Panc1 (cell line): ENCODE measurements around the gene FTMT. TPM values are rescaled to one million over a fixed set of nuclear protein-coding genes. Genes with fewer than 3 reads are reported as not detected.

Source experiments
- ATAC-seq: fragments of 200-7000 bp; cut with Tn5 transposase; 2 replicates; pipeline ENCODE4 v1.9.1; 2020; ENCODE audit warnings: mild to moderate bottlenecking, moderate library complexity
- BruUV-seq: library from RNA; stranded (reverse); fragments of 400-500 nt; replicated peaks from 2 replicates; lab custom pipeline; 2021; lab: Mats Ljungman, UMichigan
- CTCF ChIA-PET: fragments of 300-600 bp; sonication (Branson Sonifier 250); formaldehyde crosslinking; loops from one replicate; lab custom pipeline; 2022; ENCODE audit warnings: antibody characterized with exemption; lab: Charles Lee
- POLR2A ChIA-PET: fragments of 300-600 bp; sonication (Branson Sonifier 250); formaldehyde crosslinking; loops from one replicate; lab custom pipeline; 2022; ENCODE audit warnings: antibody characterized with exemption; lab: Charles Lee
- DNase-seq: peaks from one replicate; pipeline ENCODE4 v3.0.0-alpha.2; 2010; ENCODE audit warnings: low read depth, low spot score
- H3K27ac ChIP-seq: 2 replicates; pipeline ENCODE4 v1.5.1; 2011; ENCODE audit warnings: mild to moderate bottlenecking, low read length, inconsistent platforms
- H3K27me3 ChIP-seq: fragments of 200-500 bp; sonication (Bioruptor generic); 2 replicates; pipeline ENCODE4 v1.6.0; 2014; ENCODE audit warnings: low read length, inconsistent platforms; ENCODE audit not compliant: control insufficient read depth, insufficient read depth
- H3K36me3 ChIP-seq: fragments of 200-500 bp; sonication (Bioruptor generic); 2 replicates; pipeline ENCODE4 v1.5.1; 2014; ENCODE audit warnings: inconsistent platforms, mild to moderate bottlenecking, low read length, moderate library complexity; ENCODE audit not compliant: control insufficient read depth, insufficient read depth
- H3K4me1 ChIP-seq: 2 replicates; pipeline ENCODE4 v1.5.1; 2011; ENCODE audit warnings: inconsistent platforms, mild to moderate bottlenecking, low read length, moderate library complexity; ENCODE audit not compliant: control insufficient read depth, insufficient read depth
- H3K4me3 ChIP-seq, 2 experiments: 2 replicates each; pipeline ENCODE4 v1.5.1; 2011 to 2012; ENCODE audit warnings: low read depth in 2 of 2, low read length in 2 of 2, mild to moderate bottlenecking in 2 of 2, inconsistent platforms in 1 of 2, moderate library complexity in 1 of 2
- H3K9me3 ChIP-seq: fragments of 200-500 bp; sonication (Bioruptor generic); 2 replicates; pipeline ENCODE4 v1.5.1; 2014; ENCODE audit warnings: low read depth, mild to moderate bottlenecking, inconsistent platforms, low read length, moderate library complexity; ENCODE audit not compliant: control insufficient read depth, insufficient read depth
- CTCF ChIP-seq: fragments of 450-650 bp; IDR thresholded peaks from 2 replicates; pipeline ENCODE4 v1.5.1; 2017; ENCODE audit warnings: mild to moderate bottlenecking
- POLR2AphosphoS5 ChIP-seq: IDR thresholded peaks from 2 replicates; pipeline ENCODE4 v1.6.1; 2012; ENCODE audit warnings: mild to moderate bottlenecking, low read depth, low read length, moderate library complexity
- SIN3A ChIP-seq: IDR thresholded peaks from 2 replicates; pipeline ENCODE4 v1.6.1; 2012; ENCODE audit warnings: low read depth, mild to moderate bottlenecking, low read length, moderate library complexity, borderline replicate concordance; ENCODE audit not compliant: insufficient read depth
- TCF7L2 ChIP-seq: IDR thresholded peaks from 2 replicates; pipeline ENCODE4 v1.6.1; 2011; ENCODE audit warnings: mild to moderate bottlenecking, low read depth, low read length, inconsistent platforms
- in situ Hi-C: cut with HindIII; loops from 2 replicates; pipeline ENCODE4 v1.10.0; 2016; ENCODE audit warnings: low sequenced_read_pairs, low pct_unique_long_range_greater_than_20kb
- intact Hi-C: fragments of 100-400 bp; cut with micrococcal nuclease; formaldehyde crosslinking; loops from one replicate; pipeline ENCODE4 v1.10.0; 2022; ENCODE audit not compliant: unreplicated experiment
- total RNA-seq: library from RNA; stranded (reverse); gene quantifications from one replicate; pipeline ENCODE4 v1.2.1, GENCODE V29; 2021; ENCODE audit not compliant: unreplicated experiment
- TF ChIP-seq, protein P1 (sequence below), 2 experiments: IDR thresholded peaks; 2 replicates each; pipeline ENCODE4 v1.6.1; 2011 to 2012; ENCODE audit warnings: low read depth in 2 of 2, control low read depth in 1 of 2, low read length in 1 of 2, mild to moderate bottlenecking in 1 of 2, moderate library complexity in 1 of 2; ENCODE audit not compliant: insufficient read depth in 1 of 2

FTMT gene
- total RNA-seq, 1 experiment from 2014 or later: not detected

- Histone ChIP-seq H3K36me3 (no peaks in the 10 kb centered on the region), H3K9me3 (no peaks in the 10 kb centered on the region), H3K27me3 (no peaks in the 10 kb centered on the region), H3K27ac (no peak overlapping the region), H3K4me3 (no peak overlapping the region), H3K4me1 (no peaks in the 10 kb centered on the region)
- no peak for TF ChIP-seq CTCF
- no peak for TF ChIP-seq SIN3A
- TF ChIP-seq, protein P1, sequence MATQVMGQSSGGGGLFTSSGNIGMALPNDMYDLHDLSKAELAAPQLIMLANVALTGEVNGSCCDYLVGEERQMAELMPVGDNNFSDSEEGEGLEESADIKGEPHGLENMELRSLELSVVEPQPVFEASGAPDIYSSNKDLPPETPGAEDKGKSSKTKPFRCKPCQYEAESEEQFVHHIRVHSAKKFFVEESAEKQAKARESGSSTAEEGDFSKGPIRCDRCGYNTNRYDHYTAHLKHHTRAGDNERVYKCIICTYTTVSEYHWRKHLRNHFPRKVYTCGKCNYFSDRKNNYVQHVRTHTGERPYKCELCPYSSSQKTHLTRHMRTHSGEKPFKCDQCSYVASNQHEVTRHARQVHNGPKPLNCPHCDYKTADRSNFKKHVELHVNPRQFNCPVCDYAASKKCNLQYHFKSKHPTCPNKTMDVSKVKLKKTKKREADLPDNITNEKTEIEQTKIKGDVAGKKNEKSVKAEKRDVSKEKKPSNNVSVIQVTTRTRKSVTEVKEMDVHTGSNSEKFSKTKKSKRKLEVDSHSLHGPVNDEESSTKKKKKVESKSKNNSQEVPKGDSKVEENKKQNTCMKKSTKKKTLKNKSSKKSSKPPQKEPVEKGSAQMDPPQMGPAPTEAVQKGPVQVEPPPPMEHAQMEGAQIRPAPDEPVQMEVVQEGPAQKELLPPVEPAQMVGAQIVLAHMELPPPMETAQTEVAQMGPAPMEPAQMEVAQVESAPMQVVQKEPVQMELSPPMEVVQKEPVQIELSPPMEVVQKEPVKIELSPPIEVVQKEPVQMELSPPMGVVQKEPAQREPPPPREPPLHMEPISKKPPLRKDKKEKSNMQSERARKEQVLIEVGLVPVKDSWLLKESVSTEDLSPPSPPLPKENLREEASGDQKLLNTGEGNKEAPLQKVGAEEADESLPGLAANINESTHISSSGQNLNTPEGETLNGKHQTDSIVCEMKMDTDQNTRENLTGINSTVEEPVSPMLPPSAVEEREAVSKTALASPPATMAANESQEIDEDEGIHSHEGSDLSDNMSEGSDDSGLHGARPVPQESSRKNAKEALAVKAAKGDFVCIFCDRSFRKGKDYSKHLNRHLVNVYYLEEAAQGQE (IDR thresholded peaks at IDR 0.05; ENCODE audit: insufficient read depth in 1 of 2, low read depth in 2 of 2, low read length in 1 of 2): no peak
- no peak for TF ChIP-seq POLR2AphosphoS5
- no peak for TF ChIP-seq TCF7L2
- ChIA-PET POLR2A (no interaction called here), CTCF (no interaction called here)
- intact Hi-C loops (no loop called here), in situ Hi-C loops (no loop called here)
- DNase-seq (no peak), ATAC-seq (no peak)
- BruUV-seq: no TSS peak
These were observed 36.0 kb downstream of the FTMT start for GRCh38 chr5:121887727-121888126.

DNA sequence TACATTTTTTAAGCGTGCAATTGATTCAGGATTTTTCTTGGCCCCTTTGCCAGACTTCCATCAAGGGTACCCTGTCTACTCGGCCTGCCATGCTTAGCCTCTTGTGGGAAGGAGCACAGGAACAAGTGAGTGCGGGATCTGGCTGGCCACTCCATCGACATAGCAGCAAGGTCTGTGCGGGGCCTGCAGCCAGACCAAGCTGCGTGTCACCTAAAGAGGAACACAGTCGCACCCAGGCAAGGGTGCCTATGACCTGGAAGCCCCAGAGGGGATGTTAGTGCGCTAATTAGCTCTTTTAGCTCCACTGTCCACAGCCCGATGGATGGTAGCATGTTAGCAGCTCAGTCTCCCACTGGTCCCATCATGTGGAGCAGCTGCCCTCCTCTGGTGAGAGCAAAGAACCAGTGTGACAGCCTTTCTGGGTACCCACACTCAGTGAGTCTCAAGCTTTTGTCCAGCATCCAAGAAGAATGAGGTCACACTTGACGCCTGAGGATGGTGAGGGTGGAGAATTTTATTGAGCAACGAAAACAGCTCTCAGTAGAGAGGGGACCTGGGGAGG lies 38.7 kb downstream of the FTMT start:
- Histone ChIP-seq H3K9me3 (no peaks in the 10 kb centered on the region), H3K4me3 (no peak overlapping the region), H3K27me3 (no peaks in the 10 kb centered on the region), H3K4me1 (no peaks in the 10 kb centered on the region), H3K36me3 (no peaks in the 10 kb centered on the region), H3K27ac (no peak overlapping the region)
- BruUV-seq: no TSS peak
- ATAC-seq: no peak
- in situ Hi-C loops: no loop called here
- intact Hi-C loops: no loop called here
- CTCF ChIA-PET: no interaction called here
- TF ChIP-seq TCF7L2 (no peak), CTCF (no peak), SIN3A (no peak), POLR2AphosphoS5 (no peak)
- TF ChIP-seq, protein P1 (IDR thresholded peaks at IDR 0.05; ENCODE audit: insufficient read depth in 1 of 2, low read depth in 2 of 2, low read length in 1 of 2): no peak
- no peak for DNase-seq
- POLR2A ChIA-PET: no interaction called here
